CD14-positive monocyte (primary cell): ENCODE data around the gene MIPEP. TPM values are rescaled to one million over a fixed set of nuclear protein-coding genes. Genes with fewer than 3 reads are reported as not detected.

Experiments
- DNase-seq, 3 donors: peaks; one replicate each; pipeline ENCODE4 v3.0.0-alpha.2; 2011 to 2022
- H2AFZ ChIP-seq: 2 replicates; pipeline ENCODE4 v1.6.0; 2012; ENCODE audit warnings: mild to moderate bottlenecking, low read depth, low read length, inconsistent platforms; ENCODE audit not compliant: insufficient read depth, poor library complexity, severe bottlenecking
- H3K27ac ChIP-seq, 2 donors: 1 replicate in 1 of 2; 2 replicates in 1 of 2; pipeline ENCODE4 v1.5.1; 2012 to 2013; ENCODE audit warnings: low read length in 2 of 2, control low read depth in 1 of 2, inconsistent platforms in 1 of 2, low read depth in 1 of 2, mild to moderate bottlenecking in 1 of 2
- H3K27me3 ChIP-seq, 2 donors: one replicate each; pipeline versions ENCODE4 v1.6.0 to v1.6.1; 2011 to 2013; ENCODE audit warnings: low read length in 2 of 2; ENCODE audit not compliant: control insufficient read depth in 2 of 2, insufficient read depth in 2 of 2
- H3K36me3 ChIP-seq, 2 donors: replicated peaks in 1 of 2; 1 replicate in 1 of 2; 2 replicates in 1 of 2; pipeline versions ENCODE4 v1.5.1 to v1.6.1; 2012 to 2013; ENCODE audit warnings: low read length in 2 of 2, control low read depth in 1 of 2, inconsistent platforms in 1 of 2, mild to moderate bottlenecking in 1 of 2; ENCODE audit not compliant: insufficient read depth in 2 of 2, control insufficient read depth in 1 of 2
- H3K4me1 ChIP-seq, 2 donors: 1 replicate in 1 of 2; 2 replicates in 1 of 2; pipeline versions ENCODE4 v1.5.1 to v1.6.1; 2012 to 2013; ENCODE audit warnings: low read length in 2 of 2, control low read depth in 1 of 2, inconsistent platforms in 1 of 2, mild to moderate bottlenecking in 1 of 2, moderate library complexity in 1 of 2; ENCODE audit not compliant: insufficient read depth in 2 of 2, control insufficient read depth in 1 of 2
- H3K4me2 ChIP-seq: replicated peaks from 2 replicates; pipeline ENCODE3; 2012; ENCODE audit warnings: low read length, moderate library complexity, mild to moderate bottlenecking; ENCODE audit not compliant: poor library complexity, severe bottlenecking; ENCODE audit errors: extremely low read depth
- H3K4me3 ChIP-seq, 3 experiments: fragments of 200-600 bp in 1 of 3; sonication (generic) in 1 of 3; replicated peaks in 1 of 3; 1 replicate in 2 of 3; 2 replicates in 1 of 3; pipeline ENCODE4 v1.5.1; 2011 to 2013; ENCODE audit warnings: low read length in 3 of 3, mild to moderate bottlenecking in 3 of 3, control low read depth in 2 of 3, low read depth in 2 of 3, inconsistent platforms in 1 of 3, moderate library complexity in 1 of 3
- H3K79me2 ChIP-seq: 2 replicates; pipeline ENCODE4 v1.6.0; 2012; ENCODE audit warnings: mild to moderate bottlenecking, control low read depth, inconsistent platforms, low read length, moderate library complexity; ENCODE audit not compliant: insufficient read depth
- H3K9ac ChIP-seq: 2 replicates; pipeline ENCODE4 v1.6.0; 2017; ENCODE audit warnings: low read length, mild to moderate bottlenecking; ENCODE audit not compliant: insufficient read depth, poor library complexity, severe bottlenecking
- H3K9me3 ChIP-seq, 2 donors: replicated peaks in 1 of 2; 1 replicate in 1 of 2; 2 replicates in 1 of 2; pipeline versions ENCODE4 v1.5.1 to v1.6.1; 2012 to 2013; ENCODE audit warnings: low read length in 2 of 2, control low read depth in 1 of 2; ENCODE audit not compliant: control insufficient read depth in 1 of 2, insufficient read depth in 1 of 2
- H4K20me1 ChIP-seq: 2 replicates; pipeline ENCODE4 v1.6.0; 2012; ENCODE audit warnings: mild to moderate bottlenecking, low read length, control low read depth, moderate library complexity; ENCODE audit not compliant: insufficient read depth
- H3K27ac Mint-ChIP-seq, 7 donors: one replicate each; pipeline ENCODE4 v1.8.0; 2020; ENCODE audit warnings: mild to moderate bottlenecking in 7 of 7, mixed read lengths in 7 of 7, moderate library complexity in 6 of 7, inconsistent platforms in 2 of 7
- H3K27me3 Mint-ChIP-seq, 3 donors: one replicate each; pipeline ENCODE4 v1.8.0; 2021 to 2022; ENCODE audit warnings: low read depth in 3 of 3, mild to moderate bottlenecking in 3 of 3, mixed read lengths in 3 of 3, moderate library complexity in 3 of 3, inconsistent platforms in 1 of 3
- H3K36me3 Mint-ChIP-seq, 2 donors: one replicate each; pipeline ENCODE4 v1.8.0; 2020; ENCODE audit warnings: mixed read lengths in 2 of 2, inconsistent platforms in 1 of 2, mild to moderate bottlenecking in 1 of 2
- H3K4me1 Mint-ChIP-seq: one replicate; pipeline ENCODE4 v1.8.0; 2020; ENCODE audit warnings: mild to moderate bottlenecking, mixed read lengths
- H3K4me3 Mint-ChIP-seq, 2 donors: one replicate each; pipeline ENCODE4 v1.8.0; 2020; ENCODE audit warnings: mild to moderate bottlenecking in 2 of 2, mixed read lengths in 2 of 2, moderate library complexity in 1 of 2
- H3K9me3 Mint-ChIP-seq, 7 donors: one replicate each; pipeline ENCODE4 v1.8.0; 2020 to 2022; ENCODE audit warnings: mixed read lengths in 7 of 7, mild to moderate bottlenecking in 6 of 7, moderate library complexity in 6 of 7, inconsistent platforms in 2 of 7
- CTCF ChIP-seq: fragments of 200-600 bp; IDR thresholded peaks from one replicate; pipeline ENCODE4 v1.8.0; 2022; ENCODE audit warnings: antibody characterized with exemption, mild to moderate bottlenecking
- WGBS: methylation state at CpG from one replicate; pipeline ENCODE4 v1.1.5; 2013; ENCODE audit warnings: missing lambda C conversion rate; ENCODE audit not compliant: insufficient coverage; 5-methylcytosine and 5-hydroxymethylcytosine counted together
- intact Hi-C, 2 donors: fragments of 100-400 bp; cut with micrococcal nuclease; formaldehyde crosslinking; loops; one replicate each; pipeline versions ENCODE4 v1.15.0 to v1.15.1; 2023
- polyA plus RNA-seq, 3 donors: library from polyadenylated mRNA; depleted of rRNA in 1 of 3; unstranded in 2 of 3; stranded (reverse) in 1 of 3; fragments of 300-500 nt in 2 of 3; fragments of >200 nt in 1 of 3; fragmentation: Illumina TruSeq in 2 of 3; gene quantifications; 1 replicate in 2 of 3; 2 replicates in 1 of 3; pipeline ENCODE4 v1.2.3, GENCODE V29; 2012 to 2021

The MIPEP gene
- polyA plus RNA-seq, 3 donors: 1.2 to 9.9 (median 7.7) TPM

DNA sequence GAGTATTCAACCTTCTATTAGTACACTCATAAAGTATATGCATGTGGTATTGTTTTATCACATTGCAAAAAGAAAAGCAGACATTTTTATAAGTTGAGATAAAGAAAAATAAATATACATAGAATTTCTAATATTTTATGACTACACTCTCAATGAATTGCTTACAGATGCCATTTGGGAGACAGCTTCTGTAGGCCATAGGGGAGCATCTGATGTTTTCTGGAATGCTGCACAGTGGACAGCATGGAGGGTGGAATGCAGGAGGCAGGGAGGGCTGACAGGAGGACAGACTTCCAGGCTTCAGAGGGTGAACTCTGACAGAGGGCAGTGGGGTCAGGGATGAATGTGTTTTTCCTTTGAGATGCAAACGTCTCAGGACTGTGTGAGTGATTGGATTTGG is 45.8 kb downstream of the MIPEP start:
- no peak for TF ChIP-seq CTCF
- Mint-ChIP-seq H3K4me3 (no peak overlapping the region), H3K27ac (peak overlapping the region in 1 of 7 donors; percentile 2), H3K9me3 (no peaks in the 10 kb centered on the region), H3K27me3 (peaks cover 0 to 2% (median 2%) of the 10 kb centered on the region in 3 donors), H3K4me1 (peaks cover 4% of the 10 kb centered on the region), H3K36me3 (peaks cover 3 to 18% of the 10 kb centered on the region in 2 donors)
- H2AFZ ChIP-seq: no peak overlapping the region
- H3K4me3 ChIP-seq: no peak overlapping the region
- H3K27me3 ChIP-seq: no peaks in the 10 kb centered on the region
- no peaks in the 10 kb centered on the region for H3K36me3 ChIP-seq
- DNase-seq: no peak
- 100% methylated on average over 1 of the region's 1 CpG for WGBS
- H4K20me1 ChIP-seq: no peaks in the 10 kb centered on the region
- intact Hi-C loops: no loop called here
- H3K9me3 ChIP-seq: no peaks in the 10 kb centered on the region
- H3K4me1 ChIP-seq: no peaks in the 10 kb centered on the region
- H3K4me2 ChIP-seq: no peak overlapping the region
- H3K79me2 ChIP-seq: no peaks in the 10 kb centered on the region
- H3K9ac ChIP-seq: no peak overlapping the region
- H3K27ac ChIP-seq: no peak overlapping the region

GRCh38 chr13:23842406-23842805 is 46.8 kb downstream of the MIPEP start:
- Mint-ChIP-seq H3K27me3 (peaks cover 0 to 2% (median 0%) of the 10 kb centered on the region in 3 donors), H3K4me1 (peaks cover 4% of the 10 kb centered on the region), H3K27ac (no peak overlapping the region), H3K9me3 (no peaks in the 10 kb centered on the region), H3K4me3 (no peak overlapping the region), H3K36me3 (peaks cover 3 to 16% of the 10 kb centered on the region in 2 donors)
- no peak overlapping the region for H2AFZ ChIP-seq
- no peak for DNase-seq
- WGBS: 97% methylated on average over 7 of the region's 8 CpGs
- H3K4me3 ChIP-seq: no peak overlapping the region
- no peak overlapping the region for H3K9ac ChIP-seq
- no peaks in the 10 kb centered on the region for H3K4me1 ChIP-seq
- intact Hi-C loops: no loop called here
- no peaks in the 10 kb centered on the region for H3K36me3 ChIP-seq
- no peak for TF ChIP-seq CTCF
- H3K27me3 ChIP-seq: no peaks in the 10 kb centered on the region
- no peak overlapping the region for H3K27ac ChIP-seq
- no peaks in the 10 kb centered on the region for H3K9me3 ChIP-seq
- no peaks in the 10 kb centered on the region for H3K79me2 ChIP-seq
- H4K20me1 ChIP-seq: no peaks in the 10 kb centered on the region
- H3K4me2 ChIP-seq: no peak overlapping the region
